OCI-LY7 (cell line): ENCODE measurements around the gene MACROD2. TPM values are rescaled to one million over a fixed set of nuclear protein-coding genes. Genes with fewer than 3 reads are reported as not detected.
A peak's percentile ranks its signal among the peaks of the same experiment; 100 is the strongest.

Experiments used
- BruUV-seq: library from RNA; stranded (reverse); fragments of 400-500 nt; replicated peaks from 2 replicates; lab custom pipeline; 2021; lab: Mats Ljungman, UMichigan
- CTCF ChIA-PET: fragments of 300-600 bp; sonication (Branson Sonifier 250); formaldehyde crosslinking; loops from one replicate; lab custom pipeline; 2022; ENCODE audit warnings: antibody characterized with exemption; ENCODE audit not compliant: unreplicated experiment; lab: Charles Lee
- POLR2A ChIA-PET: fragments of 300-600 bp; sonication (Branson Sonifier 250); formaldehyde crosslinking; loops from one replicate; lab custom pipeline; 2022; ENCODE audit warnings: antibody characterized with exemption; lab: Charles Lee
- DNase-seq: peaks from one replicate; pipeline ENCODE4 v3.0.0-alpha.2; 2015; ENCODE audit warnings: low spot score
- H2AFZ ChIP-seq: fragments of 200-600 bp; sonication (generic), shearing (Covaris generic); 2 replicates; pipeline ENCODE4 v1.6.1; 2014; ENCODE audit warnings: mild to moderate bottlenecking, antibody characterized with exemption, low read length, moderate library complexity
- H3K27ac ChIP-seq: fragments of 200-600 bp; sonication (generic); 2 replicates; pipeline ENCODE4 v1.5.1; 2014; ENCODE audit warnings: mixed run types, low read depth, mild to moderate bottlenecking, moderate library complexity, low read length, inconsistent platforms; ENCODE audit not compliant: poor library complexity, severe bottlenecking
- H3K36me3 ChIP-seq: fragments of 200-600 bp; sonication (generic); 2 replicates; pipeline ENCODE4 v1.6.1; 2014; ENCODE audit warnings: mild to moderate bottlenecking, antibody characterized with exemption, low read length, moderate library complexity, mixed read lengths; ENCODE audit not compliant: insufficient read depth
- H3K4me1 ChIP-seq: fragments of 200-600 bp; sonication (generic); 2 replicates; pipeline ENCODE4 v1.5.1; 2014; ENCODE audit warnings: mild to moderate bottlenecking, low read length; ENCODE audit not compliant: insufficient read depth, poor library complexity, severe bottlenecking
- H3K4me2 ChIP-seq: fragments of 200-600 bp; sonication (generic); 2 replicates; pipeline ENCODE4 v1.6.1; 2014; ENCODE audit warnings: mild to moderate bottlenecking, low read length
- H3K4me3 ChIP-seq: fragments of 200-600 bp; sonication (generic); 2 replicates; pipeline ENCODE4 v1.5.1; 2014; ENCODE audit warnings: mild to moderate bottlenecking, low read depth, low read length; ENCODE audit not compliant: poor library complexity, severe bottlenecking
- H3K79me2 ChIP-seq: fragments of 200-600 bp; sonication (generic); 2 replicates; pipeline ENCODE4 v1.6.1; 2016; ENCODE audit warnings: low read depth, mild to moderate bottlenecking, low read length, moderate library complexity, mixed read lengths; ENCODE audit not compliant: insufficient read depth
- H3K9me2 ChIP-seq: fragments of 200-600 bp; sonication (generic); 2 replicates; pipeline ENCODE4 v1.6.1; 2016; ENCODE audit warnings: mild to moderate bottlenecking, low read length, mixed read lengths; ENCODE audit not compliant: insufficient read depth
- H3K9me3 ChIP-seq: fragments of 200-600 bp; sonication (generic); 2 replicates; pipeline ENCODE4 v1.6.1; 2014; ENCODE audit warnings: mild to moderate bottlenecking, mixed run types, low read length, mixed read lengths
- H4K20me1 ChIP-seq: fragments of 200-600 bp; sonication (generic); 2 replicates; pipeline ENCODE4 v1.6.1; 2014; ENCODE audit warnings: mild to moderate bottlenecking, antibody characterized with exemption, low read length, moderate library complexity, mixed read lengths; ENCODE audit not compliant: insufficient read depth
- EZH2phosphoT487 ChIP-seq: fragments of 200-600 bp; sonication (generic); IDR thresholded peaks from 2 replicates; pipeline ENCODE4 v1.6.1; 2018; ENCODE audit warnings: low read depth, borderline replicate concordance, mild to moderate bottlenecking, mixed run types, antibody characterized with exemption, low read length, moderate library complexity, mixed read lengths
- intact Hi-C: fragments of 100-400 bp; cut with micrococcal nuclease; formaldehyde crosslinking; loops from one replicate; pipeline ENCODE4 v1.10.0; 2022; ENCODE audit not compliant: unreplicated experiment
- total RNA-seq, 2 experiments: library from RNA; depleted of rRNA in 1 of 2; stranded (reverse); fragments of >200 nt in 1 of 2; shearing (Covaris generic) in 1 of 2; gene quantifications; 2 replicates each; pipeline ENCODE4 v1.2.3, GENCODE V29; 2014 to 2022
- TF ChIP-seq, protein P1 (sequence below): fragments of 200-600 bp; sonication (generic); conservative IDR thresholded peaks from 2 replicates; pipeline ENCODE4 v1.5.1; 2014; ENCODE audit warnings: mild to moderate bottlenecking, antibody characterized with exemption, low read length, moderate library complexity, mixed read lengths

MACROD2 gene
- total RNA-seq, 2 experiments from 2014 or later: 0.09 to 4.5 TPM

DNA sequence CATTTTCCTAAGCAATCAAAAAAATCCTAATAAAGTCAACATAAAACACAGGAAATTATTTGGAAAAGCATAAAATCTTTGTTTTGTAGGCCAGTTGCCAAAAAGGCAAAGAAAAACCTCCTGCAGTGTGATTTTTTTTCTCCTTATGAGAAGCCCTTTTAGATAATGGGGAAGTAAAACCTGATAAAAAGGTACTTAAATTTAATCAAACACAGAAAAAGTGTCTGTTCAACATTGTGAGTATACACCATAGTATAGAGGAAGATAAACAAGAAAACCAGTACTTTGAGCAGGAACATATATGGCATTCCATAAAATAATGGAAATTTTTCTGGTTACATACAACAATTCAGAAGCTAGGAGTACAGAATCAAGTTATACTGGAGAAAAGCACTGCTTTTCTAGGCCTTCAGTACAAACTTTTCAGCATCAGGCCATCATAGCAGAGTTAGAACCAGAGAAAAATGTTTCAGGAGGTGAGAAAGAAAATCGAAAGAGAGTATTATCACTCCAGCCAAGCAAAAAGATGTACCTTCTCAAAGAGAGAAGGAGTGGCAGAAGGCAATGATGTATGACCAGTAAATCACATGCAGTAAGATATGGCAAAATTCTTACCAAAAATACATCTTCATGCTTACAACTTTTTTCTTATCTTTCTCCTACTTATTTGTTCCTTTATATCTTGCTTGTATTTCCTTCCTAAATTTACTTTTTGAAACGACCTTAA lies 2083.0 kb downstream of the MACROD2 start:
- H3K79me2 ChIP-seq: no peaks in the 10 kb centered on the region
- no peak for TF ChIP-seq EZH2phosphoT487
- TF ChIP-seq, protein P1, sequence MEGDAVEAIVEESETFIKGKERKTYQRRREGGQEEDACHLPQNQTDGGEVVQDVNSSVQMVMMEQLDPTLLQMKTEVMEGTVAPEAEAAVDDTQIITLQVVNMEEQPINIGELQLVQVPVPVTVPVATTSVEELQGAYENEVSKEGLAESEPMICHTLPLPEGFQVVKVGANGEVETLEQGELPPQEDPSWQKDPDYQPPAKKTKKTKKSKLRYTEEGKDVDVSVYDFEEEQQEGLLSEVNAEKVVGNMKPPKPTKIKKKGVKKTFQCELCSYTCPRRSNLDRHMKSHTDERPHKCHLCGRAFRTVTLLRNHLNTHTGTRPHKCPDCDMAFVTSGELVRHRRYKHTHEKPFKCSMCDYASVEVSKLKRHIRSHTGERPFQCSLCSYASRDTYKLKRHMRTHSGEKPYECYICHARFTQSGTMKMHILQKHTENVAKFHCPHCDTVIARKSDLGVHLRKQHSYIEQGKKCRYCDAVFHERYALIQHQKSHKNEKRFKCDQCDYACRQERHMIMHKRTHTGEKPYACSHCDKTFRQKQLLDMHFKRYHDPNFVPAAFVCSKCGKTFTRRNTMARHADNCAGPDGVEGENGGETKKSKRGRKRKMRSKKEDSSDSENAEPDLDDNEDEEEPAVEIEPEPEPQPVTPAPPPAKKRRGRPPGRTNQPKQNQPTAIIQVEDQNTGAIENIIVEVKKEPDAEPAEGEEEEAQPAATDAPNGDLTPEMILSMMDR: no peak
- H3K4me1 ChIP-seq: peaks cover 37% of the 10 kb centered on the region
- POLR2A ChIA-PET: interaction anchor here (0.6 to 1.4 kb wide), 4 partner anchors 32 to 646 kb away, joined by 3 to 4 read pairs (median 4); no protein-coding TSS in a partner anchor
- peak; percentile 24 for DNase-seq
- no peaks in the 10 kb centered on the region for H3K9me2 ChIP-seq
- CTCF ChIA-PET: no interaction called here
- peak overlapping the region; percentile 5 for H3K4me3 ChIP-seq
- no peaks in the 10 kb centered on the region for H3K9me3 ChIP-seq
- H3K4me2 ChIP-seq: peak overlapping the region; percentile 41
- intact Hi-C loops: no loop called here
- H3K27ac ChIP-seq: peak overlapping the region; percentile 67
- H4K20me1 ChIP-seq: no peaks in the 10 kb centered on the region
- no TSS peak for BruUV-seq
- peak overlapping the region; percentile 77; the same call in 1 of the 2 replicates for H2AFZ ChIP-seq
- no peaks in the 10 kb centered on the region for H3K36me3 ChIP-seq

DNA sequence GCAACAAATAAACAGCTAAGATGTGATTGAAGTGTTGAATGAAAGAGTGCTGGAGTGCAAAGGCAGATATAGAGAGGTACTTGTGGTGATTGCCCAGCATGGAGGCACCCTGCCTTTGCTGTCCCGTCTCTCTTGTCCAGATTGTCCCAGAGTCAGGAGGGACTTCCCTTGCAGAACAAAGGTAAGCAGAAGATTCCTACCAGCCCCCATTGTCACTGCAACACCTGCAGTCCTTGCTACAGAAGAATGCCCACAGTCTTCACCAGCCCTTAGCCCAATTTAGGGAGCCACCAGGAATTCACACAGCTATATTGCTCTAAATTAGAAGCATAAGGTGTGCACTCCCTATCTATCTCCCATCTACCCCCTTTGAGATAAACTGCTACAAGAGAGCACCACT lies 2086.1 kb downstream of the MACROD2 start:
- Histone ChIP-seq H4K20me1 (no peaks in the 10 kb centered on the region), H3K9me3 (peaks cover 11% of the 10 kb centered on the region; the same call in 1 of the 2 replicates), H3K4me2 (0 out of 2 replicates have a peak overlapping the region, but pooled peaks have one; percentile 25), H3K79me2 (no peaks in the 10 kb centered on the region), H3K4me3 (no peak overlapping the region), H3K4me1 (peaks cover 43% of the 10 kb centered on the region), H3K27ac (no peak overlapping the region), H2AFZ (peak overlapping the region; percentile 34; the same call in 1 of the 2 replicates), H3K36me3 (no peaks in the 10 kb centered on the region), H3K9me2 (no peaks in the 10 kb centered on the region)
- DNase-seq: no peak
- no peak for TF ChIP-seq EZH2phosphoT487
- TF ChIP-seq, protein P1: no peak
- intact Hi-C loops: no loop called here
- CTCF ChIA-PET: no interaction called here
- BruUV-seq: no TSS peak
- POLR2A ChIA-PET: interaction anchor here (0.7 to 2.5 kb wide), 2 partner anchors 12 to 16 kb away, joined by 3 to 11 read pairs; no protein-coding TSS in a partner anchor
